GM18526 (cell line): ENCODE results near the gene IL24.

Source experiments
- POLR2A ChIP-seq: IDR thresholded peaks from 3 replicates; pipeline ENCODE4 v1.6.1; 2011; ENCODE audit not compliant: insufficient read length; ENCODE audit errors: extremely low read depth

IL24 gene

DNA sequence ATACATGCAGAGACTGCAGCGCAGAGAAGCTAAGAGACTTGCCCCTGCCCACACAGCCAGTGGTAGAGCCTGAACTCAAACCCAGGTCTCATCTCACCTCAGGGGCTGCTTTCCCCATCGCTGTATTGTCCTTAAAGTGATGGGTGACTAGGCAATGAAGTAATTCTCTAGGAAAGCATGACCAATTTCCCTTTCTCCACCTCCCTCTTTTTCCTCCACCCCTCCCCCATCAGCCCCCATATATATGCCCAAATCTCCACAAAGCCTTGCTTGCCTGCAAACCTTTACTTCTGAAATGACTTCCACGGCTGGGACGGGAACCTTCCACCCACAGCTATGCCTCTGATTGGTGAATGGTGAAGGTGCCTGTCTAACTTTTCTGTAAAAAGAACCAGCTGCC is at the start of gene IL24:
Gene IL24, plus strand, starts transcription at position 269 of the 400 bp plus-strand sequence. CDS start 390 bp downstream, outside the sequence.
- no peak for TF ChIP-seq POLR2A

GRCh38 chr1:206847946-206848345 is 49.3 kb upstream of the IL24 start:
- no peak for TF ChIP-seq POLR2A

GRCh38 chr1:206850401-206850800 is 46.8 kb upstream of the IL24 start:
- TF ChIP-seq POLR2A, result no peak

GRCh38 chr1:206851341-206852010 is 45.8 kb upstream of the IL24 start:
- TF ChIP-seq POLR2A, result no peak

GRCh38 chr1:206854401-206855129 is 42.7 kb upstream of the IL24 start:
- TF ChIP-seq POLR2A, result no peak

GRCh38 chr1:206855859-206856258 is 41.4 kb upstream of the IL24 start:
- no peak for TF ChIP-seq POLR2A

DNA sequence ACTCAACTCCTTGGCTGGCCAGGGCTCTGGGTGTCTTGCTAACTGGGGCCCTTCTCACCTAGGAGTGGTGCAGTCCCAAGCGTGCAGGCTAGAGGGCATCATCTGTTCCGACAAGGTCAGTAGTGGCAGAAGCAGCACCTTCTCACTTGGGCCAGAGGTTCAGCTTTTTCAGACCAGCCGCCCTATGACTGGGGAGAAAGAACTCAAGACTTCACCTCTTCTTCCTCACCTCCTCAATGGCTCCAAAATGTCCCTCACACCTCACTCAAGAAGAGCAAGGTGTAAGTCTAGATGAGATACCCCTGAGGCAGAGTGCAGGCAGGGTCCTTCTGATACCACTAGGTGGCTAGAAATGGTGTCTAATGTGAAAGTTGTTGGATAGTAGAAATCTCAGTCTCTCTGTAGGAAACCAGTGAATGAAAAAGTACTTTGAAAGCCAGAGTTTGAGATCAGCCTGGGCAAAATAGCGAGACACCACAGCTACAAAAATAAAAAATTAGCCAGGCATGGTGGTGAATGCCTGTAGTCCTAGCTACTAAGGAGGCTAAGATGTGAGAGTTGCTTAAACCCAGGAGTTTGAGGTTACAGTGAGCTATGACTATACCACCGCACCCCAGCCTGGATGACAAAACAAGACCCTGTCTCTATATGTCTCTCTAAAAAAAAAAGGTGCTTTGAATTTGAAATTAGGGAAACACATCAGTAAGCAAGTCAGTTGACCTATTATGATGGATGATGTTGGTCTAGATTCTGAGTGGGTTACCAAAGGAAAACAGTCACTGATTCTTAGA is 40.4 kb upstream of the IL24 start:
- TF ChIP-seq POLR2A, result no peak

DNA sequence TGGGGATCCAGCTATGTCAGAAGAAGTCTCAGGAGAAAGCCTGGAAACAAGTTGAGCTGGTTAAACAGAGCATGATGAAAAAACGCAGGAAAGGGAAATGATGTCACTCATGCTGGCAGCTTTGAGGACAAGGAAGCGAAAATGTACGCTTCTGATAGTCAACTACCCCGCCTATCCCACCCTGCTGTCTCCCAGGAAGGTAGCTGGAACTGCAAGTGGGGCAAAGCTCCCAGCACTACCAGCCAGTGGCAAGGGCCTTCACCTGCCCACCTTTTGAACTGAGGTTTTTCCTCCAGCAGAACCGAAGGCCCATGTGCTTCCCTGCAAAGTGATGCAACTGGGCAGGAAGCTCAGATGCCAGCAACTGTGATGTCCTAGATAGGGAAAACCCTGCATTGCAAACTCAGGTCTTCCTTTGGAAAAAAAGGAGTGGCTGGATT is 38.1 kb upstream of the IL24 start:
- TF ChIP-seq POLR2A, result no peak

DNA sequence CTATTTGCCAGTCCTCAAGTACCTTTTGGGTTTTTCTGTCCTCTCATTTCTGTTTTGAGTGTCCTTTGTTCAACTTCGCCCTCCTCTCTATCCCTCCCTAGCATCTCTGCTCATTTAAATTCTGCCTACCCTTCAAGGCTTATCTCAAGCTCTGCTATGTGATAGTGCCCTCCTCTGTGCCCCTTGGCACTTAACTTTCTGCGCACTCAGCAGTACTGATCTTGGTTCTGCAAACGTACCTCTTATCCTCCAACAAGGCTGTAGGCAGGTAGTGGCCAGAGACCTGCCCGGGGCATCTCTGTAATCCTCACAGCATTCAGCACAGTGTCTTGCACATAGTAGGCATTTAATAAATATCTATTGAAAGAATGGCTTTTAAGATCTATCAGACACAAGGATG is 37.1 kb upstream of the IL24 start:
- TF ChIP-seq POLR2A, result no peak

GRCh38 chr1:206863266-206863665 is 34.0 kb upstream of the IL24 start:
- TF ChIP-seq POLR2A, result no peak

DNA sequence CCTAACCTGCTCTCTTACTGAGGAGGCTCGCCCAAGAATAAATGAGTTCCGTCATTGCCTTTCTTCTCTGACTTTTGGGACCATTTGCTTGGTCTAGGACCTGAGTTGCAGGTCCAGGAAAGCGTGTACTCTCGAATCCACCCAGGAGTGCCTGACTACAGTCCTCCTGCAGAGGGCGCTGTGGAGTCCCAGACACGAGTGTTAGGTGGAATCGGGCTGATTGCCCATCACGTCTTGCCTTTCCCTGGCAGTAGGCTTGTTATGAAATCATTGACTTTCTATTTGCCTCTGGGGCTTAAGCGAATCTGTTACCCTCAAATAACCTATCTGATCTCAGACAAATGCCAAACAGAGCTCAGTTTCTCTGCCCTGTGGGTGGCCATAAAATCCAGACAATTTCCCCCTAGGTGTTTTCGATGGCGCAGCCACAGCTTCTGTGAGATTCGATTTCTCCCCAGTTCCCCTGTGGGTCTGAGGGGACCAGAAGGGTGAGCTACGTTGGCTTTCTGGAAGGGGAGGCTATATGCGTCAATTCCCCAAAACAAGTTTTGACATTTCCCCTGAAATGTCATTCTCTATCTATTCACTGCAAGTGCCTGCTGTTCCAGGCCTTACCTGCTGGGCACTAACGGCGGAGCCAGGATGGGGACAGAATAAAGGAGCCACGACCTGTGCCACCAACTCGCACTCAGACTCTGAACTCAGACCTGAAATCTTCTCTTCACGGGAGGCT is 32.1 kb upstream of the IL24 start, which contains the start of gene IL20:
Gene IL20, plus strand, starts transcription at position 685 of the 733 bp plus-strand sequence. CDS start 230 bp downstream, outside the sequence.
- no peak for TF ChIP-seq POLR2A

GRCh38 chr1:206866062-206866461 is 31.2 kb upstream of the IL24 start:
- no peak for TF ChIP-seq POLR2A

DNA sequence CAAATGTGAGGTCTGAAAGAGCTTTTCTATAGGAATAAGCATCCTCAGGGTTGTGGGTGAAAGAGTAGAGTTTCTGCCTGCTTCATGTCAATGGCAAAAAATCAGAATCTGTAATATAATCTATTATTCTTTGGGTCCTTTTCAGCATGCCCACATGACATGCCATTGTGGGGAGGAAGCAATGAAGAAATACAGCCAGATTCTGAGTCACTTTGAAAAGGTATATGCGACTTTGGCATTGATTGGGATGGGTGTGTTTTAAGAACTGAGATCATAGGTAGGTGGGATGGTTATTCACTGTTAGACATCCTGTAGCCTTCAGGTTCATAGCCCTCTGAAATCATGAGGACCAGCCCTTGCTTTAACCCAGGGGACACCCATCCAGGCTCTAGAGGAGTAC is 30.0 kb upstream of the IL24 start:
- no peak for TF ChIP-seq POLR2A

GRCh38 chr1:206867716-206868115 is 29.5 kb upstream of the IL24 start:
- TF ChIP-seq POLR2A, result no peak

DNA sequence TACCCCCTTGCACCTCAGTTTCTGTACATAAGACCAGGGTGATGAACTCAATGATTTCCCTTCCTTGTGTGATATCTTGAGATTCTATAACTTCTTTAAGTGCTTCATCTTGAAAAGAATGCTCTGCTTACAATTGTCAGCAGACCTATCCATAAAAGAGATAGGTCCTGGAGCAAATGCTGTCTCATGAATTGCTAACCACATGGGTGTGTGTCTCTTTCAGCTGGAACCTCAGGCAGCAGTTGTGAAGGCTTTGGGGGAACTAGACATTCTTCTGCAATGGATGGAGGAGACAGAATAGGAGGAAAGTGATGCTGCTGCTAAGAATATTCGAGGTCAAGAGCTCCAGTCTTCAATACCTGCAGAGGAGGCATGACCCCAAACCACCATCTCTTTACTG is 29.0 kb upstream of the IL24 start:
- TF ChIP-seq POLR2A, result no peak
